Measurements from ENCODE around the gene RNASE4. TPM values are rescaled to one million over a fixed set of nuclear protein-coding genes. Genes with fewer than 3 reads are reported as not detected.

RNASE4 gene
- polyA plus RNA-seq, 1 of the 3 experiments (the other 2 are of a cell fraction): 11.6 TPM

- ChIA-PET CTCF (no interaction called here), POLR2A (no interaction called here)
- H4K20me1 ChIP-seq (ENCODE audit: insufficient read depth): no peaks in the 10 kb centered on the region
- H3K27me3 ChIP-seq (ENCODE audit: insufficient read depth): peaks cover 35% of the 10 kb centered on the region
- H3K79me2 ChIP-seq (ENCODE audit: insufficient read depth): no peaks in the 10 kb centered on the region
- no peak overlapping the region for H3K27ac ChIP-seq (ENCODE audit: low read depth in 2 of 2, low read length in 1 of 2)
- TF ChIP-seq, protein P1, sequence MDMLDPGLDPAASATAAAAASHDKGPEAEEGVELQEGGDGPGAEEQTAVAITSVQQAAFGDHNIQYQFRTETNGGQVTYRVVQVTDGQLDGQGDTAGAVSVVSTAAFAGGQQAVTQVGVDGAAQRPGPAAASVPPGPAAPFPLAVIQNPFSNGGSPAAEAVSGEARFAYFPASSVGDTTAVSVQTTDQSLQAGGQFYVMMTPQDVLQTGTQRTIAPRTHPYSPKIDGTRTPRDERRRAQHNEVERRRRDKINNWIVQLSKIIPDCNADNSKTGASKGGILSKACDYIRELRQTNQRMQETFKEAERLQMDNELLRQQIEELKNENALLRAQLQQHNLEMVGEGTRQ (IDR thresholded peaks at IDR 0.05; ENCODE audit: borderline replicate concordance, low read depth, low read length): no peak
- TF ChIP-seq RAD21 (IDR thresholded peaks at IDR 0.05; ENCODE audit: low read length) (no peak), TCF12 (IDR thresholded peaks at IDR 0.05) (no peak), JUND (IDR thresholded peaks at IDR 0.05) (no peak), SIN3A (IDR thresholded peaks at IDR 0.05; ENCODE audit: borderline replicate concordance, low read depth, low read length) (no peak), FOXJ3 (CRISPR knock-in tag; IDR thresholded peaks at IDR 0.05) (no peak)
- TF ChIP-seq, protein P2, sequence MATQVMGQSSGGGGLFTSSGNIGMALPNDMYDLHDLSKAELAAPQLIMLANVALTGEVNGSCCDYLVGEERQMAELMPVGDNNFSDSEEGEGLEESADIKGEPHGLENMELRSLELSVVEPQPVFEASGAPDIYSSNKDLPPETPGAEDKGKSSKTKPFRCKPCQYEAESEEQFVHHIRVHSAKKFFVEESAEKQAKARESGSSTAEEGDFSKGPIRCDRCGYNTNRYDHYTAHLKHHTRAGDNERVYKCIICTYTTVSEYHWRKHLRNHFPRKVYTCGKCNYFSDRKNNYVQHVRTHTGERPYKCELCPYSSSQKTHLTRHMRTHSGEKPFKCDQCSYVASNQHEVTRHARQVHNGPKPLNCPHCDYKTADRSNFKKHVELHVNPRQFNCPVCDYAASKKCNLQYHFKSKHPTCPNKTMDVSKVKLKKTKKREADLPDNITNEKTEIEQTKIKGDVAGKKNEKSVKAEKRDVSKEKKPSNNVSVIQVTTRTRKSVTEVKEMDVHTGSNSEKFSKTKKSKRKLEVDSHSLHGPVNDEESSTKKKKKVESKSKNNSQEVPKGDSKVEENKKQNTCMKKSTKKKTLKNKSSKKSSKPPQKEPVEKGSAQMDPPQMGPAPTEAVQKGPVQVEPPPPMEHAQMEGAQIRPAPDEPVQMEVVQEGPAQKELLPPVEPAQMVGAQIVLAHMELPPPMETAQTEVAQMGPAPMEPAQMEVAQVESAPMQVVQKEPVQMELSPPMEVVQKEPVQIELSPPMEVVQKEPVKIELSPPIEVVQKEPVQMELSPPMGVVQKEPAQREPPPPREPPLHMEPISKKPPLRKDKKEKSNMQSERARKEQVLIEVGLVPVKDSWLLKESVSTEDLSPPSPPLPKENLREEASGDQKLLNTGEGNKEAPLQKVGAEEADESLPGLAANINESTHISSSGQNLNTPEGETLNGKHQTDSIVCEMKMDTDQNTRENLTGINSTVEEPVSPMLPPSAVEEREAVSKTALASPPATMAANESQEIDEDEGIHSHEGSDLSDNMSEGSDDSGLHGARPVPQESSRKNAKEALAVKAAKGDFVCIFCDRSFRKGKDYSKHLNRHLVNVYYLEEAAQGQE (IDR thresholded peaks at IDR 0.05; ENCODE audit: low read depth, low read length): no peak
- no peaks in the 10 kb centered on the region for H3K9me2 ChIP-seq
- H3K4me3 ChIP-seq (ENCODE audit: low read depth in 2 of 2, low read length in 1 of 2): 0 out of 4 replicates have a peak overlapping the region, but pooled peaks of 1 of the 2 experiments have one; percentile 26
- H3K9me3 ChIP-seq: no peaks in the 10 kb centered on the region
- no peak overlapping the region for H2AFZ ChIP-seq (ENCODE audit: low read depth)
- no peaks in the 10 kb centered on the region for H3K36me3 ChIP-seq (replicated peaks in 1 of 2; ENCODE audit: control insufficient read depth in 1 of 2, insufficient read depth in 2 of 2, low read length in 1 of 2)
- no peaks in the 10 kb centered on the region for H3K4me1 ChIP-seq (ENCODE audit: control insufficient read depth in 1 of 2, insufficient read depth in 2 of 2, low read depth in 1 of 2, low read length in 1 of 2)
- no peak overlapping the region for H3K9ac ChIP-seq
- no peak overlapping the region for H3K4me2 ChIP-seq
- H3F3A ChIP-seq (replicated peaks; ENCODE audit: insufficient read depth): no peaks in the 10 kb centered on the region
- WGBS (ENCODE audit: low lambda C conversion rate): 5% methylated on average over 4 of the region's 4 CpGs
- no peak for DNase-seq
Measured at GRCh38 chr14:20714593-20715250, 30.4 kb downstream of the RNASE4 start.

- Histone ChIP-seq H3K36me3 (replicated peaks in 1 of 2; ENCODE audit: control insufficient read depth in 1 of 2, insufficient read depth in 2 of 2, low read length in 1 of 2) (no peaks in the 10 kb centered on the region), H3F3A (replicated peaks; ENCODE audit: insufficient read depth) (no peaks in the 10 kb centered on the region), H2AFZ (ENCODE audit: low read depth) (no peak overlapping the region), H3K4me3 (ENCODE audit: low read depth in 2 of 2, low read length in 1 of 2) (no peak overlapping the region), H3K79me2 (ENCODE audit: insufficient read depth) (no peaks in the 10 kb centered on the region), H3K9me2 (no peaks in the 10 kb centered on the region), H3K9ac (no peak overlapping the region), H3K9me3 (no peaks in the 10 kb centered on the region), H4K20me1 (ENCODE audit: insufficient read depth) (no peaks in the 10 kb centered on the region), H3K4me1 (ENCODE audit: control insufficient read depth in 1 of 2, insufficient read depth in 2 of 2, low read depth in 1 of 2, low read length in 1 of 2) (no peaks in the 10 kb centered on the region), H3K4me2 (no peak overlapping the region), H3K27ac (ENCODE audit: low read depth in 2 of 2, low read length in 1 of 2) (no peak overlapping the region), H3K27me3 (ENCODE audit: insufficient read depth) (peaks cover 50% of the 10 kb centered on the region)
- ChIA-PET POLR2A (no interaction called here), CTCF (no interaction called here)
- DNase-seq: no peak
- WGBS (ENCODE audit: low lambda C conversion rate): 13% methylated on average over 4 of the region's 4 CpGs
- TF ChIP-seq, protein P3, sequence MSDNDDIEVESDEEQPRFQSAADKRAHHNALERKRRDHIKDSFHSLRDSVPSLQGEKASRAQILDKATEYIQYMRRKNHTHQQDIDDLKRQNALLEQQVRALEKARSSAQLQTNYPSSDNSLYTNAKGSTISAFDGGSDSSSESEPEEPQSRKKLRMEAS (IDR thresholded peaks at IDR 0.05; ENCODE audit: low read depth): no peak
- TF ChIP-seq, protein P4, sequence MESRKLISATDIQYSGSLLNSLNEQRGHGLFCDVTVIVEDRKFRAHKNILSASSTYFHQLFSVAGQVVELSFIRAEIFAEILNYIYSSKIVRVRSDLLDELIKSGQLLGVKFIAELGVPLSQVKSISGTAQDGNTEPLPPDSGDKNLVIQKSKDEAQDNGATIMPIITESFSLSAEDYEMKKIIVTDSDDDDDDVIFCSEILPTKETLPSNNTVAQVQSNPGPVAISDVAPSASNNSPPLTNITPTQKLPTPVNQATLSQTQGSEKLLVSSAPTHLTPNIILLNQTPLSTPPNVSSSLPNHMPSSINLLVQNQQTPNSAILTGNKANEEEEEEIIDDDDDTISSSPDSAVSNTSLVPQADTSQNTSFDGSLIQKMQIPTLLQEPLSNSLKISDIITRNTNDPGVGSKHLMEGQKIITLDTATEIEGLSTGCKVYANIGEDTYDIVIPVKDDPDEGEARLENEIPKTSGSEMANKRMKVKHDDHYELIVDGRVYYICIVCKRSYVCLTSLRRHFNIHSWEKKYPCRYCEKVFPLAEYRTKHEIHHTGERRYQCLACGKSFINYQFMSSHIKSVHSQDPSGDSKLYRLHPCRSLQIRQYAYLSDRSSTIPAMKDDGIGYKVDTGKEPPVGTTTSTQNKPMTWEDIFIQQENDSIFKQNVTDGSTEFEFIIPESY (IDR thresholded peaks at IDR 0.05; ENCODE audit: borderline replicate concordance, low read depth): no peak
- TF ChIP-seq SIN3A (IDR thresholded peaks at IDR 0.05; ENCODE audit: borderline replicate concordance, low read depth, low read length) (no peak), EP300 (IDR thresholded peaks at IDR 0.05; ENCODE audit: borderline replicate concordance in 1 of 2, low read depth in 1 of 2, low read length in 1 of 2) (no peak), GATA2 (CRISPR knock-in tag; IDR thresholded peaks at IDR 0.05) (no peak), FOSL2 (IDR thresholded peaks at IDR 0.05; ENCODE audit: borderline replicate concordance, low read depth) (no peak), ELF1 (IDR thresholded peaks at IDR 0.05) (no peak), NFIC (IDR thresholded peaks at IDR 0.05; ENCODE audit: borderline replicate concordance) (no peak), SMC3 (IDR thresholded peaks at IDR 0.05; ENCODE audit: low read depth, low read length) (no peak), IRF3 (IDR thresholded peaks at IDR 0.05; ENCODE audit: low read depth, low read length) (no peak), RXRA (IDR thresholded peaks at IDR 0.05; ENCODE audit: borderline replicate concordance, low read depth) (no peak), MXI1 (IDR thresholded peaks at IDR 0.05; ENCODE audit: low read depth, low read length) (no peak), GABPA (IDR thresholded peaks at IDR 0.05; ENCODE audit: low read depth) (no peak)
- TF ChIP-seq, protein P1 (IDR thresholded peaks at IDR 0.05; ENCODE audit: borderline replicate concordance, low read depth, low read length): no peak
Measured at GRCh38 chr14:20719777-20720176, 35.4 kb downstream of the RNASE4 start.
